LNCAP (cell line): ENCODE data around the gene EOGT.
A peak's percentile ranks its signal among the peaks of the same experiment; 100 is the strongest.

Source experiments
- TF ChIP-seq, protein P1 (sequence below): fragments of 450-650 bp; IDR thresholded peaks from 2 replicates; pipeline ENCODE4 v1.5.1; 2017; ENCODE audit warnings: mild to moderate bottlenecking

The EOGT gene

DNA sequence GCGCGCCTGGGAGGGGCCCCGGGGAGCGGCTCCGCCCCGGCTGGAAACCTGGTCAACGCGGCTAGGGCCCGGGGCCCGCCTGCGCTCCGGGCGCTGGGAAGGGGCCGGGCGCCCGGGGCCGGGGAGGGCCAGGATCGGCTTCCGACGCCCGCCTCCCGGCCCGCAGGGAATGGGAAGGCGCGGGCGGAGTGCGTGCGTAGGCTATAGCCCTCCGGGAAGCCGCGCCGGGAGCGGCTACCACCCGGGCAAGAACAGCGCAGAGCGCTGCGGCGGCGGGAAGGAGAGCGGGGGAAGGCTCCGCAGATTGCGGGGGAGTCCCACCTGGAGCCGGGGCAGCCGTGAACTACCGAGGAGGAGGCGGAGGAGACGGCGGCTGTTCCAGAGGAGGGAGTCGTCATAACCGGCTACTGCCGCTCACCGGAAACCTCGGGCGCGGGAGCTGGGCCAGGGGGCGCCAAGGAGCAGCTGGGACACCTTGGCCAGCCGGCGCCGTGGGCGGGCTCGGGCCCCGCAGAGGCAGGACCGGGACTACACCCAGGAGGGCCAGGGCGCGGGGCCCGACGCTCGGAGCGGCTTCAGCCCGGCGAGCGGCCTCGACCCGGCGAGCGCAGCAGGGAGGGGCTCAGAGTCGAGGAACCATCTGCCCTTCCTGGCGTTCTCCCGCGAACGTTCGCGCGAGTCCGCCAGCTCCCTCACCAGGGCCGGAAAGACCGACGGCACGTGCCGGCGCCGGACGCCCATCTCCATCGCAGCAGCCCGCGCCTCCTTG is at the start of gene EOGT:
EOGT (minus strand) TSS at position 432 of the 769 bp plus-strand sequence. CDS start 3,838 bp downstream, outside the sequence.
- TF ChIP-seq, protein P1, sequence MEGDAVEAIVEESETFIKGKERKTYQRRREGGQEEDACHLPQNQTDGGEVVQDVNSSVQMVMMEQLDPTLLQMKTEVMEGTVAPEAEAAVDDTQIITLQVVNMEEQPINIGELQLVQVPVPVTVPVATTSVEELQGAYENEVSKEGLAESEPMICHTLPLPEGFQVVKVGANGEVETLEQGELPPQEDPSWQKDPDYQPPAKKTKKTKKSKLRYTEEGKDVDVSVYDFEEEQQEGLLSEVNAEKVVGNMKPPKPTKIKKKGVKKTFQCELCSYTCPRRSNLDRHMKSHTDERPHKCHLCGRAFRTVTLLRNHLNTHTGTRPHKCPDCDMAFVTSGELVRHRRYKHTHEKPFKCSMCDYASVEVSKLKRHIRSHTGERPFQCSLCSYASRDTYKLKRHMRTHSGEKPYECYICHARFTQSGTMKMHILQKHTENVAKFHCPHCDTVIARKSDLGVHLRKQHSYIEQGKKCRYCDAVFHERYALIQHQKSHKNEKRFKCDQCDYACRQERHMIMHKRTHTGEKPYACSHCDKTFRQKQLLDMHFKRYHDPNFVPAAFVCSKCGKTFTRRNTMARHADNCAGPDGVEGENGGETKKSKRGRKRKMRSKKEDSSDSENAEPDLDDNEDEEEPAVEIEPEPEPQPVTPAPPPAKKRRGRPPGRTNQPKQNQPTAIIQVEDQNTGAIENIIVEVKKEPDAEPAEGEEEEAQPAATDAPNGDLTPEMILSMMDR: peak; percentile 70

DNA sequence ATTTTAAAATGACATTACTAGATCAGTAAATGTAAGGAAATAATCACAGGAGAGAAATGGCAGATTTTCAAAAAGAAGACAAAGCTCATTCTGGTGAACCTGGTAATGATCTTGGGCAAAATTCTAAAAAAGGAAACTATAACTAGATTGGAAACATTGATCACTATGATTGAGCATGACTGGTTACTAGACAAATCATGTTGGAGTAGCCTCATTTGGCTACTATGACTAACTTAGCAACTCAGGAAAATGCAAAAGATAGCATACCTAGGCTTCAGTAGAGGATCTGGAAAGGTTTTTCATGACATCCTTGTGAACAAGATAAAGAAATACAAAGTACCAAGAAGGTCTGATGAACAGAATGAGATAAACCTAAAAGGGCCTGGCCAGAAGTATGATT is 46.2 kb upstream of the EOGT start:
- TF ChIP-seq, protein P1: no peak

DNA sequence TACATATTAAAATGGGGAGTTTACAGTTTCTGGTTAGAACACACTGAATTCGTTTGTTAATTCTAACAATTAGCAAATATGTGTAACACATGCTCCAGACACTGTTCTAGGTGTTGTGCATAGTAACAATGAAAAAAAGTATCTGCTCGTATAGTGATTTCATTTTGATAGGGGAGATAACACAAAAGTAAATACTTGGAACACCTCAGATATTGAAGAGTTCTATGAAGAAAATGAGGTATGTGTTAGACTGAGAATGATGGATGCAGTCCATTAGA is 45.4 kb upstream of the EOGT start:
- TF ChIP-seq, protein P1: no peak

DNA sequence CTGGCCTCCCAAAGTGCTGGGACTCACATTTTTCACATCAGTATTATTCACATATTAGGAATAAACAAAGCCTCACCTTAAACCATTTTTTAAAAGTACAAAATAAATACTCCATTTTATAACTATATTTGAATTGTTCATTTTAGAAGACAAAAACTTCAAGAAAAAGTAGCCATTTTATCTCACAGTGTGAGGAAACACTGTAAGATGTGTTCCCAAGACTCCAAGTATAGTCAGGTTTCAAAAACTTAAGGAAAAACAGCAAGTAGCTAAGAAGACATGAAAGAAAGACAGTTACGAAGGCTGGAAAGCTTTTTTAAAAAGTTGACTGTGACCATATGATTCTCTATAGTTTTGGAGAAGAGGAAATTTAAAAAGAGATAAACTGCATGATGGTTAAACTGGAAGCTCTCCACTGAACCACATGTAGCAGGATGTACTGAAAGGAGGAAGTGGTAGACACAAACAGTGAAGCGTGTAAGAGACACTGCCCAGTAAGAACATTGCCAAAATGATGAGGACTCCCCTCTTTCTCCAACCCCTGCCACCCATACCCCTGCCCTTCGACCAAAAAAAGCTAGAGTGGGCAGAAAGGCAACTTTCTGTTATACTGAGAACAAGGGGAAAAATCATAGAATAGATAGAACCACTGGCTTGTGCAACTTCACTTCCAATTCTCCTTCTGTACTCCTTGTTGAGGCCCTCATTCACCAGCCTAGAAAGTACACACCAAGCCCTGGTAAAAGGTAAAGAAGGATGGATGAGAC is 44.9 kb upstream of the EOGT start:
- TF ChIP-seq, protein P1: no peak

DNA sequence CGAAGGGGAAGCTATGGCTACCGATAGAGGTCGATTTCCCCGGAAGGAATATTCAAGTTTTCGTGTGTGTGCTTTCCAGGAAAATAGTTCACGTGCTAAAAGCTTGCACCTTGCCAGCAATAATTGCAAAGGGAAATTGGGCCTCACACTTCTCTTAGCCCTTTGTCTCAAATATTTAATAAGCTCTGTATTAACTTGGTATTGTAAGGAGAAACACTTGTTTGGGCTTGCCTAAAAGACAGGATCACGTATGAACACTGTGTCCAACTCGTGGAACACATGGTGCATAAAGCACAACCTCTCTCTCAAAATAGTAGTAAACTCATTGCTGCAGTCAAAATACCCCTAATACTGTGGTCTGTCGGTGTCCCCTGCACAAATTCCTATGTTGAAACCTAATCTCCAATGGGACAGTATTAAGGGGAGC is 39.0 kb upstream of the EOGT start:
- TF ChIP-seq, protein P1: no peak

DNA sequence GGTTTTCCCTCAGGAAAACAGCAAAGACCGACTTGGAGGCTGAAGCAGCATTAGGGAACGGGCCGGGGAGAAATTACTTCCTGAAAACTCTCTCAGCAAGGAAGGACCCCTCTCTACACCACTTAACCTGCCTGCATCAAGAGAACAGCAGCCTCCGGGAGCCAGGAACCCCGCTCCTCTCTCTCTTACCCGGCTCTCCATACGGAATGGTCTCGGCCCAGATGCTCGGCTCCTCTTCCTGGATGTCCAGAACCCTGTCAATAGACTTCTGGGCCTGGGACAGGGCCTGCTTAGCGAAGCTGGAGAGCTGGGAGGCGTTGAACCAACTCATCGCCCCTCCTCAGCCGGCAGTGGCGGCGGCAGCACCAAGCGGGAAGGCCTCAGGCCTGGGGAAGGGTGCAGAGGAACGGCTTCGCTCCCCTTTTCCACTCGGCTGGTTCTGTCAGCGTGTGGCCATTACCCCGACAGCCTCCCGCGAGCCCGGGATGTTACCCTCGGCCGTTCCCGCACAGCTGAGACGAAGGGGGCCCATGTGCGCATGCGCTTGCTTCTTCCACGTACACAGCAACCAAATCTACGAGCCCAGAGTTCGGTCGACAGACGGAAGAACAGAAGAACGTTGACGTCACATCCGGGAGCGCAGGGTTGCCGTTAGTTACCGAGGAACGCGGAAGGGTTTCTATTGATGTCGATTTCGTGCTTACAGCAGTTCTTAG is 38.4 kb upstream of the EOGT start, which contains the start of gene TMF1:
TMF1 (minus strand) TSS at position 578 of the 716 bp plus-strand sequence; CDS start at position 331, 247 bp downstream.
- TF ChIP-seq, protein P1: no peak

DNA sequence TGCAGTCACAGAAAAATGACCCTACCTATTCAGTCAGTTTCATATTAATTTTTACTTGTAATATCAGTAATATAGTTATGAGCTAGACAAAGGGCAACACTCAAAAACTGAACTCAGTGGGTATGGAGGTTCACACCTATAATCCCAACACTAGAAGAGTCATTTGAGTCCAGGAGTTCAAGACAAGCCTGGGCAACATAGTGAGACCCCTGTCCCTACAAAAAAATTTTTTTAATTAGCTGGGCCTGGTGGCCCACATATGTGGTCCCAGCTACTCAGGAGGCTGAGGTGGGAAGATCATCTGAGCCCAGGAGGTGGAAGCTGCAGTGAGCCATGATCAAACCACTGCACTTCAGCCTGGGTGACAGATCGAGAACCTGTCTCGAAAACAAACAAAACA is 35.5 kb upstream of the EOGT start:
- TF ChIP-seq, protein P1: no peak
